ENCODE data around the gene EIF2S3. TPM values are rescaled to one million over a fixed set of nuclear protein-coding genes. Genes with fewer than 3 reads are reported as not detected.

EIF2S3 gene
- total and polyA plus RNA-seq, 2 of the 13 experiments (the other 11 are each of a cell fraction or from before 2014, with no cell fraction given): 61.0 to 183 TPM

DNA sequence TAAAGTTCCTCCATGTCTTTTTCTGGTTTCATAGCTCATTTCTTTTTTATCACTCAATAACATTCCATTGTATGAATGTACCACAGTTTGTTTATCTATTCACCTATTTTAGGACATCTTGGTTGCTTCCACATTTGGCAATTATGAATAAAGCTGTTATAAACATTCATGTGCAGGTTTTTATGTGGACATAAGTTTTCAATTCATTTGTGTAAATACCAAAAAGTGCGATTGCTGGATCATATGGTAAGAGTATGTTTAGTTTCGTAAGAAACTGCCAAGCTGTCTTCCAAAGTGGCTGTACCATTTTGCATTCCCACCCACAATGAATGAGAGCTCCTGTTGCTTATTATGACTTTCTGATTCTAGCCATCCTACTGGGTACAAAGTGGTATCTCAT, 58.4 kb downstream of the EIF2S3 start (continued):
- no peak for TF ChIP-seq ZSCAN22 (CRISPR knock-in tag; IDR thresholded peaks at IDR 0.05)
- TF ChIP-seq TEAD3 (CRISPR knock-in tag; optimal IDR thresholded peaks at IDR 0.05; ENCODE audit: borderline replicate concordance): no peak
- no peak for TF ChIP-seq ARNT (IDR thresholded peaks at IDR 0.05)
- TF ChIP-seq ZNF20 (CRISPR knock-in tag; IDR thresholded peaks at IDR 0.05): no peak
- TF ChIP-seq IKZF4 (CRISPR knock-in tag; IDR thresholded peaks at IDR 0.05; ENCODE audit: borderline replicate concordance, low read depth, not compliant biosample characterization): no peak
- no peak for TF ChIP-seq PAXIP1 (CRISPR knock-in tag; conservative IDR thresholded peaks at IDR 0.05)
- no peak for TF ChIP-seq ZMYM4 (CRISPR knock-in tag; IDR thresholded peaks at IDR 0.05)
- TF ChIP-seq NR2F1 (CRISPR knock-in tag; IDR thresholded peaks at IDR 0.05): no peak
- TF ChIP-seq SP2 (CRISPR knock-in tag; IDR thresholded peaks at IDR 0.05): no peak

GRCh38 chrX:24117258-24117657, 62.5 kb downstream of the EIF2S3 start:
- in situ Hi-C loops (cut with HindIII; ENCODE audit: extremely low pct_ligation_motif_present, low pct_unique_long_range_greater_than_20kb) (no loop called here), intact Hi-C loops (cut with micrococcal nuclease; ENCODE audit: unreplicated experiment) (no loop called here)
- ATAC-seq (no peak), DNase-seq (ENCODE audit: low spot score) (no peak), FAIRE-seq (no peak)
- no peaks in the 10 kb centered on the region for H4K20me1 ChIP-seq (ENCODE audit: insufficient read depth, low read length)
- H3K27me3 ChIP-seq (ENCODE audit: control insufficient read depth in 1 of 2, insufficient read depth in 2 of 2, low read length in 2 of 2): no peaks in the 10 kb centered on the region
- H3K36me3 ChIP-seq (replicated peaks in 1 of 2; ENCODE audit: control insufficient read depth in 1 of 2, insufficient read depth in 2 of 2, low read length in 2 of 2): no peaks in the 10 kb centered on the region
- no peak for TF ChIP-seq JDP2 (CRISPR knock-in tag; IDR thresholded peaks at IDR 0.05; ENCODE audit: borderline replicate concordance)
- TF ChIP-seq ZGPAT (CRISPR knock-in tag; IDR thresholded peaks at IDR 0.05): no peak
- TF ChIP-seq, protein P1, sequence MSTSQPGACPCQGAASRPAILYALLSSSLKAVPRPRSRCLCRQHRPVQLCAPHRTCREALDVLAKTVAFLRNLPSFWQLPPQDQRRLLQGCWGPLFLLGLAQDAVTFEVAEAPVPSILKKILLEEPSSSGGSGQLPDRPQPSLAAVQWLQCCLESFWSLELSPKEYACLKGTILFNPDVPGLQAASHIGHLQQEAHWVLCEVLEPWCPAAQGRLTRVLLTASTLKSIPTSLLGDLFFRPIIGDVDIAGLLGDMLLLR (CRISPR knock-in tag; IDR thresholded peaks at IDR 0.05): no peak
- TF ChIP-seq ZSCAN25 (CRISPR knock-in tag; IDR thresholded peaks at IDR 0.05): no peak
- TF ChIP-seq CENPBD1 (CRISPR knock-in tag; IDR thresholded peaks at IDR 0.05; ENCODE audit: borderline replicate concordance, low read depth): no peak
- ChIA-PET POLR2A (no interaction called here), CTCF (ENCODE audit: low intra/inter-chr PET ratio, low total read pairs) (no interaction called here)
- H3K79me2 ChIP-seq (ENCODE audit: insufficient read depth, low read length): no peaks in the 10 kb centered on the region
- no peak overlapping the region for H3K4me3 ChIP-seq (replicated peaks in 1 of 3; ENCODE audit: insufficient read depth in 1 of 3, low read depth in 2 of 3, low read length in 3 of 3)
- no peak overlapping the region for H3K9ac ChIP-seq (ENCODE audit: insufficient read depth, low read depth, low read length)
- H3K9me3 ChIP-seq (ENCODE audit: low read length): no peaks in the 10 kb centered on the region
- no TSS peak for BruUV-seq (replicated peaks)
- WGBS (ENCODE audit: low lambda C conversion rate): 35% methylated on average over 2 of the region's 3 CpGs
- no peaks in the 10 kb centered on the region for H3K4me1 ChIP-seq (ENCODE audit: insufficient read depth, low read length)
- no peak overlapping the region for H2AFZ ChIP-seq (ENCODE audit: low read length)
- H3K4me2 ChIP-seq (ENCODE audit: low read depth, low read length): no peak overlapping the region
- H3K27ac ChIP-seq (ENCODE audit: extremely low read length, insufficient read depth, low read length): no peak overlapping the region
